Mammary epithelial cell (primary cell): Measurements from ENCODE around the gene DNAH14.

Source experiments
- EZH2 ChIP-seq: IDR thresholded peaks from 2 replicates; pipeline ENCODE4 v1.6.1; 2012; ENCODE audit warnings: low read length, inconsistent platforms, borderline replicate concordance
- TF ChIP-seq, protein P1 (sequence below), 2 donors: IDR thresholded peaks in 1 of 2; conservative IDR thresholded peaks in 1 of 2; 2 replicates each; pipeline ENCODE4 v1.5.1; 2011 to 2012; ENCODE audit warnings: inconsistent platforms in 2 of 2, low read length in 2 of 2, mild to moderate bottlenecking in 2 of 2, control low read depth in 1 of 2, low read depth in 1 of 2; ENCODE audit not compliant: insufficient read depth in 1 of 2; ENCODE audit errors: extremely low read depth in 1 of 2

DNA sequence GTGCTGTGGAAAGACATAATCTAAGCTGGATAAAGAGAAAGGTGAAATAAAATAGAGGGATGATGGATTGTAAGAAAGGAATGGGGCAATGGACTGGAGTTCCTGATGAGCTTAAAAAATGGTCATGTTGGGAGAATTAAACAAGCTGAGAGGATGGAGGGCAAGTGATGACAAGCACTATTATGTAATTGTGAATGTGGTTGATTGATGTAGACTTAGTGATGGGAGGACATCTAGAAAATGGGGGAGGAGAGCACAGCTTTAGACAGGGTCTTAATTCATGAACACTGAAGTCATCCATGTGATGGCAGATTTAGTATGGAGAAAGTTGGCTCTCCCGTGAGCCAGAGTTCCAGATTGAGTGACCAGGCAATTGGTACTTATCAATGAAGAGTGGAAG lies 29.0 kb downstream of the DNAH14 start:
- no peak for TF ChIP-seq EZH2
- TF ChIP-seq, protein P1, sequence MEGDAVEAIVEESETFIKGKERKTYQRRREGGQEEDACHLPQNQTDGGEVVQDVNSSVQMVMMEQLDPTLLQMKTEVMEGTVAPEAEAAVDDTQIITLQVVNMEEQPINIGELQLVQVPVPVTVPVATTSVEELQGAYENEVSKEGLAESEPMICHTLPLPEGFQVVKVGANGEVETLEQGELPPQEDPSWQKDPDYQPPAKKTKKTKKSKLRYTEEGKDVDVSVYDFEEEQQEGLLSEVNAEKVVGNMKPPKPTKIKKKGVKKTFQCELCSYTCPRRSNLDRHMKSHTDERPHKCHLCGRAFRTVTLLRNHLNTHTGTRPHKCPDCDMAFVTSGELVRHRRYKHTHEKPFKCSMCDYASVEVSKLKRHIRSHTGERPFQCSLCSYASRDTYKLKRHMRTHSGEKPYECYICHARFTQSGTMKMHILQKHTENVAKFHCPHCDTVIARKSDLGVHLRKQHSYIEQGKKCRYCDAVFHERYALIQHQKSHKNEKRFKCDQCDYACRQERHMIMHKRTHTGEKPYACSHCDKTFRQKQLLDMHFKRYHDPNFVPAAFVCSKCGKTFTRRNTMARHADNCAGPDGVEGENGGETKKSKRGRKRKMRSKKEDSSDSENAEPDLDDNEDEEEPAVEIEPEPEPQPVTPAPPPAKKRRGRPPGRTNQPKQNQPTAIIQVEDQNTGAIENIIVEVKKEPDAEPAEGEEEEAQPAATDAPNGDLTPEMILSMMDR (conservative IDR thresholded peaks at IDR 0.05 in 1 of 2, IDR thresholded peaks at IDR 0.05 in 1 of 2; ENCODE audit: extremely low read depth in 1 of 2, insufficient read depth in 1 of 2, low read depth in 1 of 2, low read length in 2 of 2), result no peak
